Measurements from ENCODE around the gene EFCAB9.

DNA sequence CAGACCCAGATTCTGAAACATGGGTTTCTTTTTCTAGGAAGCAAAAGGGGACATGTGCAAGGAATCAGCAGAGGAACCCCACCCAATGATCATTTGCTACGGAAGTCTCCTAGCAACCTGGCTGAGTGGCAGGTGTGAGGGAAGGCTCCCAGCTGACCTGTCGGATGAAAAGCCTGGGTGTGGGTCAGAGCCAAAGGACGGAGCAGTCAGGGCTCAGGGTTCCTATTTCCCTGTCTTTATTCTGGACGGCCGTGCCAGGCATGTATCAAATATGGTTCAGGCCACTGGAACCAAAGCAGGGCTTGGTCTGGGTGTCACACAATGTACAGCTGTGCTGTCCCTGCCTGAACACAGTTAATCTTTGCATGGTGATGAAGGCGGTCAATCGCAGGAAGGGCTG lies 26.1 kb upstream of the EFCAB9 start:
- TF ChIP-seq, protein P1, sequence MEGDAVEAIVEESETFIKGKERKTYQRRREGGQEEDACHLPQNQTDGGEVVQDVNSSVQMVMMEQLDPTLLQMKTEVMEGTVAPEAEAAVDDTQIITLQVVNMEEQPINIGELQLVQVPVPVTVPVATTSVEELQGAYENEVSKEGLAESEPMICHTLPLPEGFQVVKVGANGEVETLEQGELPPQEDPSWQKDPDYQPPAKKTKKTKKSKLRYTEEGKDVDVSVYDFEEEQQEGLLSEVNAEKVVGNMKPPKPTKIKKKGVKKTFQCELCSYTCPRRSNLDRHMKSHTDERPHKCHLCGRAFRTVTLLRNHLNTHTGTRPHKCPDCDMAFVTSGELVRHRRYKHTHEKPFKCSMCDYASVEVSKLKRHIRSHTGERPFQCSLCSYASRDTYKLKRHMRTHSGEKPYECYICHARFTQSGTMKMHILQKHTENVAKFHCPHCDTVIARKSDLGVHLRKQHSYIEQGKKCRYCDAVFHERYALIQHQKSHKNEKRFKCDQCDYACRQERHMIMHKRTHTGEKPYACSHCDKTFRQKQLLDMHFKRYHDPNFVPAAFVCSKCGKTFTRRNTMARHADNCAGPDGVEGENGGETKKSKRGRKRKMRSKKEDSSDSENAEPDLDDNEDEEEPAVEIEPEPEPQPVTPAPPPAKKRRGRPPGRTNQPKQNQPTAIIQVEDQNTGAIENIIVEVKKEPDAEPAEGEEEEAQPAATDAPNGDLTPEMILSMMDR (conservative IDR thresholded peaks at IDR 0.05 in 1 of 2, IDR thresholded peaks at IDR 0.05 in 1 of 2; ENCODE audit: low read depth in 1 of 2, low read length in 2 of 2), result no peak
- no peak for TF ChIP-seq EZH2 (IDR thresholded peaks at IDR 0.05; ENCODE audit: low read length, missing control alignments)
